K562 (cell line): ENCODE measurements around the gene EFCAB8. TPM values are rescaled to one million over a fixed set of nuclear protein-coding genes. Genes with fewer than 3 reads are reported as not detected.
A peak's percentile ranks its signal among the peaks of the same experiment; 100 is the strongest.

ENCODE experiments used
- CHD1 ChIP-seq: fragments of 200-600 bp; sonication (generic); IDR thresholded peaks from one replicate; pipeline ENCODE4 v1.6.1; 2012; ENCODE audit warnings: mild to moderate bottlenecking, moderate library complexity, low read length, inconsistent platforms
- FOSL1 ChIP-seq: fragments of 200-800 bp; sonication (Bioruptor generic); conservative IDR thresholded peaks from 2 replicates; pipeline ENCODE4 v1.6.1; 2016; ENCODE audit warnings: missing genetic modification characterization, missing compliant biosample characterization
- JUN ChIP-seq, 2 experiments: sonication (generic) in 1 of 2; formaldehyde crosslinking in 1 of 2; IDR thresholded peaks; 2 replicates each; pipeline versions ENCODE4 v1.6.1 to v1.8.0; 2012 to 2022; ENCODE audit warnings: borderline replicate concordance in 2 of 2, mild to moderate bottlenecking in 2 of 2, improper control_type of control experiment in 1 of 2, low read depth in 1 of 2, low read length in 1 of 2, missing genetic modification reagents in 1 of 2
- KAT7 ChIP-seq: sonication (generic); formaldehyde crosslinking; IDR thresholded peaks from 2 replicates; pipeline ENCODE4 v1.8.0; 2022; ENCODE audit warnings: missing genetic modification reagents, mild to moderate bottlenecking, borderline replicate concordance
- KHSRP ChIP-seq: fragments of 450-650 bp; IDR thresholded peaks from 2 replicates; pipeline ENCODE4 v1.6.1; 2017
- MCM5 ChIP-seq: fragments of 450-650 bp; IDR thresholded peaks from 2 replicates; pipeline ENCODE4 v1.6.1; 2016; ENCODE audit warnings: low read depth
- MECOM ChIP-seq: fragments of 250-450 bp; sonication (Bioruptor Pico); IDR thresholded peaks from 2 replicates; pipeline ENCODE4 v1.8.0; 2022; ENCODE audit warnings: inconsistent platforms
- MIER1 ChIP-seq: fragments of 450-650 bp; IDR thresholded peaks from 2 replicates; pipeline ENCODE4 v1.6.1; 2016; ENCODE audit warnings: antibody characterized with exemption, mild to moderate bottlenecking, low read depth
- MLLT1 ChIP-seq, 2 experiments: fragments of 450-650 bp; IDR thresholded peaks; 2 replicates each; pipeline ENCODE4 v1.6.1; 2016
- PHB2 ChIP-seq: fragments of 450-650 bp; IDR thresholded peaks from 2 replicates; pipeline ENCODE4 v1.6.1; 2017; ENCODE audit warnings: low read depth
- PYGO2 ChIP-seq: fragments of 450-650 bp; IDR thresholded peaks from 2 replicates; pipeline ENCODE4 v1.6.1; 2016; ENCODE audit warnings: mild to moderate bottlenecking, missing genetic modification characterization, moderate library complexity, missing compliant biosample characterization
- RERE ChIP-seq: sonication (generic); formaldehyde crosslinking; IDR thresholded peaks from 2 replicates; pipeline ENCODE4 v1.8.0; 2023; ENCODE audit warnings: missing genetic modification reagents, mild to moderate bottlenecking, borderline replicate concordance
- SAP30 ChIP-seq: fragments of 200-600 bp; sonication (generic); IDR thresholded peaks from 2 replicates; pipeline ENCODE4 v1.6.1; 2012; ENCODE audit warnings: borderline replicate concordance, low read depth, mild to moderate bottlenecking, moderate library complexity, low read length, control low read depth, inconsistent platforms; ENCODE audit not compliant: insufficient read depth, poor library complexity, severe bottlenecking
- SIN3A ChIP-seq, 2 experiments: fragments of 150-350 bp in 1 of 2; IDR thresholded peaks; 2 replicates each; pipeline ENCODE4 v1.6.1; 2011 to 2016; ENCODE audit warnings: borderline replicate concordance in 2 of 2, low read depth in 2 of 2, low read length in 2 of 2, mild to moderate bottlenecking in 2 of 2, moderate library complexity in 2 of 2; ENCODE audit not compliant: control insufficient read depth in 1 of 2
- SP1 ChIP-seq: sonication (generic); formaldehyde crosslinking; IDR thresholded peaks from 2 replicates; pipeline ENCODE4 v1.8.1; 2022; ENCODE audit warnings: mild to moderate bottlenecking, missing genetic modification reagents
- ZNF12 ChIP-seq: sonication (generic); formaldehyde crosslinking; IDR thresholded peaks from 2 replicates; pipeline ENCODE4 v1.4.0; 2020; ENCODE audit warnings: mild to moderate bottlenecking, missing genetic modification reagents
- ZNF146 ChIP-seq: IDR thresholded peaks from one replicate; pipeline ENCODE4 v1.6.1; 2018; ENCODE audit warnings: missing compliant biosample characterization; ENCODE audit not compliant: unreplicated experiment
- ZNF280A ChIP-seq: fragments of 450-650 bp; IDR thresholded peaks from 2 replicates; pipeline ENCODE4 v1.6.1; 2018; ENCODE audit warnings: mild to moderate bottlenecking, low read depth; ENCODE audit not compliant: partially characterized antibody
- ZNF354B ChIP-seq: fragments of 250-450 bp; sonication (Bioruptor Pico); IDR thresholded peaks from 2 replicates; pipeline ENCODE4 v1.4.0; 2020
- polyA plus RNA-seq, 8 experiments: library from polyadenylated mRNA; depleted of rRNA in 4 of 8; stranded (reverse) in 5 of 8; unstranded in 3 of 8; fragments of >200 nt; fragmentation: Nextera tagmentation in 2 of 8; fragmentation: Illumina TruSeq in 1 of 8; extraction: Ambion mirVana in 2 of 8; extraction: Trizol in 1 of 8; gene quantifications; 2 replicates each; pipeline versions ENCODE4 v1.2.1 to v1.2.3, GENCODE V29; 2011 to 2014; ENCODE audit warnings: inconsistent platforms in 1 of 8, missing spikeins in 1 of 8
- total RNA-seq, 7 experiments: library from RNA; depleted of rRNA in 6 of 7; stranded (reverse); fragments of >200 nt in 6 of 7; fragmentation: Illumina TruSeq in 2 of 7; extraction: Trizol in 2 of 7; gene quantifications; 2 replicates each; pipeline versions ENCODE4 v1.2.1 to v1.2.3, GENCODE V29; 2011 to 2021; ENCODE audit warnings: low replicate concordance in 1 of 7

EFCAB8 gene
- total and polyA plus RNA-seq, 9 of the 15 experiments (the other 6 are each of a cell fraction or from before 2014, with no cell fraction given) = 0.03 to 0.18 (median 0.11) TPM; not detected in 6

- no peak for TF ChIP-seq MIER1
- peak; percentile 6 for TF ChIP-seq CHD1
- no peak for TF ChIP-seq PHB2
- no peak for TF ChIP-seq PYGO2 (tag)
- no peak for TF ChIP-seq SP1 (CRISPR knock-in tag)
- TF ChIP-seq ZNF12 (CRISPR knock-in tag) = no peak
- no peak for TF ChIP-seq FOSL1 (tag)
- no peak for TF ChIP-seq ZNF354B
- TF ChIP-seq MECOM (CRISPR knock-in tag) = no peak
- no peak for TF ChIP-seq JUN (IDR thresholded peaks at IDR 0.05; ENCODE audit: borderline replicate concordance, low read depth, low read length)
- TF ChIP-seq JUN (CRISPR knock-in tag; IDR thresholded peaks at IDR 0.05; ENCODE audit: borderline replicate concordance) = 0 out of 2 replicates have a peak, but pooled peaks have one; percentile 34
- TF ChIP-seq KAT7 (CRISPR knock-in tag) = 0 out of 2 replicates have a peak, but pooled peaks have one; percentile 44
- no peak for TF ChIP-seq KHSRP
- TF ChIP-seq ZNF280A = no peak
- TF ChIP-seq MCM5 = no peak
- TF ChIP-seq SAP30 = no peak
- TF ChIP-seq RERE (CRISPR knock-in tag) = 0 out of 2 replicates have a peak, but pooled peaks have one; percentile 32
- TF ChIP-seq SIN3A (IDR thresholded peaks at IDR 0.05; ENCODE audit: borderline replicate concordance in 2 of 2, control insufficient read depth in 1 of 2, low read depth in 2 of 2, low read length in 2 of 2) = 0 out of 4 replicates have a peak, but pooled peaks of 1 of the 2 experiments have one; percentile 13
- 0 out of 4 replicates have a peak, but pooled peaks of 1 of the 2 experiments have one; percentile 21 for TF ChIP-seq MLLT1 (IDR thresholded peaks at IDR 0.05)
- no peak for TF ChIP-seq ZNF146 (CRISPR knock-in tag)
Observed at GRCh38 chr20:32820698-32821377, 37.9 kb upstream of the EFCAB8 start (continued).
